Hepatic stellate cell (primary cell): ENCODE results near the gene TMEM100.
"Not testable (repeated sequence)": the region's sequence is repeated elsewhere in the genome, so short reads cannot be mapped to it uniquely, and the experiment has no call there.

Source experiments
- DNase-seq: peaks from one replicate; pipeline ENCODE4 v3.0.0; 2011; ENCODE audit warnings: low spot score

The TMEM100 gene

DNA sequence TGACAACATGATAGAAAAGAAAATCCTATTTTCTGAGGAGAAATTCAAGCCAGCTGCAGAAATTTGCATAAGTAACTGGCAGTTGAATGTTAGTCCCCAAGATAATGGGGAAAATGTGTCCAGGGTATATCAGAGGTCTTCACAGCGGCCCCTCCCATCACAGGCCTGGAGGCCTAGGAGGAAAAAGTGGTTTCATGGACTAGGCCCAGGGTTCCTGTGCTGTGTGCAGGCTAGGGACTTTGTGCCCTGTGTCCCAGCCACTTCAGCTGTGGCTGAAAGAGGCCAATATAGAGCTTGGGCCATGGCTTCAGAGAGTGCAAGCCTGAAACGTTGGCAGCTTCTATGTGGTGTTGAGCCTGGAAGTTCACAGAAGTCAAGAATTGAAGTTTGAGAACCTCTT lies 35.6 kb downstream of the TMEM100 start:
- no peak for DNase-seq

DNA sequence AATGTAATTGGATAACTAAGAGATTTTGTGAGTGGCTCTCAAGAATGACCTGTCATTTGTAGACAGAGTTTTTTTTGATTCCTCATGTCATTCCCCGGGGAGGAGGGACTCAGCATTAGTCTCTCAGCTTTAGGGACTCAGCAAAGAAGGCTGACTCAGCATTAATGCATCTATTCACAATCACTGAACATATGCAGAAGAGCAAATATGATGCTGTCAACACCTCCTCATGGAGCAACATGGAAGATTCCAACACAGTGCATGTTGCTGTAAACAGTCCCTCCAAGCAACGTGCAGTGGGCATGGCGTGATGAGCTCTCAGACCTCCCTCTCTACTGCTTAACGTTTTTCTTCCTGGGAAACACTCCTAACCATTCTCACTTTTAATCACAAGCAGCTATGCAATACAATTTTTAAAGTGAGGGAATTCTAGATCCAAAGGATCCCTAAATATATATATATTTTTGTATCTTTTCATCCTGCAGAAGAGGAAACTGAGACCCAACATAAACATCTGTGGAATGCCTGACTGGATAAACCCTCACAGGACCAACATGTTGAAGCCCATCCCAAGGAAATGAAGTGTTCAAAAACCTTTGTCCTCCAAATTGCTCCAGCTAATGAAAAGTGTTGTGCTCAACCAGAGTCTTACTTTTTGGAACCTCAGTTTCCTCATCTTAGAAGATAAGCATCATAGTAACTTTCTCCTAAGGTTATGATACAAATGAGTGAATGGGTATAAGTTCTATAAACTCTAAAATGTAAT lies 38.9 kb downstream of the TMEM100 start:
- DNase-seq = no peak

DNA sequence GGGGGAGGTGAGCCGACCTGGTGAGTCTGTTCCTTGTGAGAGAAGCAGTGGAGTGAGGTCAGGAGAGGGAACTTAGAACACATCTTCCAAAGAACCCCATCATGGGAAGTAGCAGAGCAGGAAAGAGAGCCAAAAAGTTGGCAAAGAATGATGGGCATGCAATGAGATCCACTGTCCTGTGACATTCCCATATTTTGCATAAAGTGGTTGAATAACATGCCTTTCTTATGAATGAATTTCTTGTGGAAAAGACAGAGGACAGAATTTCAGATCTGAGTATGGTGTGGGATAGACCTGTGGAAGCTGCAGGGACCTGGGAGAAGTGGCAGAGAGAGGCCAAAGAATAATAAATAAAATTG lies 41.3 kb downstream of the TMEM100 start:
- DNase-seq = no peak

DNA sequence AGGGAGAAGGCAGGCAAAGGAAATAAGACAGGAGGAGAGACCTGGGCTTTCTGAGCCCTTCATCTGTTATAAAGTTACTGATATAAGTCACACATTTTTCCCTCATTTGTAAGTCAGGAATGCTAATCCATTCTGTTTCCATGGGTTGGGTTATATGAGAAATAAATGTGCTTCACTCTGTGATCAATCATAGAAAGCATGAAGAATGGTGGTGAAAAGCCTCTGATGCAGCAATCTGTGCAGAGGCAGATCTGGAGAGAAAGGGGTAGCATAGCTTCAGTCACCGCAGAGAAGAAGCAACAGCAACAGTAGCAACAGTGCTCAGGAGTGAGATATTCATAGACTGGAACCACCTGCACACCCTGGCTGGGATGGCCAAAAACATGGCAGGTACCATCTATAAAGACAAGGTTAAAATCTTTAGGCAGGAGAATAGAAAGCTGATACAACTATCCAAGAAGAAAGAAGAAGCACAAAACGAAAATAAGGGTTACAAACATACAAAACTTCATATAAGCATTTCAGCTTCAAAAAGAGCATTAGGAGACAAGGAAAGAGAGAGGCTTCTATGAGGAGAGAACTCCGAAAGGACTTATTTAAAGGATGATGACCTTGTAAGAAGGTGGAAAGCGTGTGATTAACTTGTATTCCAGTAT lies 41.9 kb downstream of the TMEM100 start:
- DNase-seq = no peak

DNA sequence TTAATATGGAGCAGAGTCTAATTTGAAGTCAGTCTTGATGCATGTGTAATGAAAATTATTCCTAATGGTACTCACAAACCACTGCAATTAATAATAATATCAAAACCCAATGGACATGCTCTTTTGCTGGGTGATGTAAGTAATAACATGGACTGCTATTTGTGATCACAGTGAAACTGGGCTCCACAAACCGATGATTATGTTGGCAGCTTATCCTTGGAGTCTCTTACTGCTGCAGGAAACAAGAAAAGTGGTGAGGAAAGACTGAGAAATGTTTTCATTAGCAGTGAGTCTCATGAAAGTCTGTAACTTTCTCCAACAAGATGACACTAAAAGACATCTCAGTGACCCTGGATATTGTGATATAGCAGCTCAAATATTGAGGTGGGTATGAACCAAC lies 45.2 kb downstream of the TMEM100 start:
- no peak for DNase-seq

DNA sequence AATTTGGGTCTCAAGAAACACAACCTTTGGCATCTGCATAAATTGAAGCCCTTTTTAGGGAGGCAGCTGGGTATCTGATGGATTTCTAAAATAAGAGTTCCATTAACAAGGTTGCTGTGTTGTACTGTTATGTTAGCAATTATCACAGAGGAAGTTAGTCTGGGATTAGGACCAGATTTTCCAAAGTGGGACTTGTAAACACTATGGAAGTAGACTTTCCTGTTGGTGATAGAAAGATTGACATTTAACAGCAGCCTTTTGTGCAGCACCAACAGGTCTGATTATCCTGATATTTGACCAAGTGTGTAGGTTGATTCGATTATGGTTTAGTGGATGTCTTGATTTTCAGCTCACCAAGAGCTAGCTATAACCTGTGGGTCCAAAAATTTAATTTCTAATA lies 46.4 kb downstream of the TMEM100 start:
- DNase-seq = no peak

DNA sequence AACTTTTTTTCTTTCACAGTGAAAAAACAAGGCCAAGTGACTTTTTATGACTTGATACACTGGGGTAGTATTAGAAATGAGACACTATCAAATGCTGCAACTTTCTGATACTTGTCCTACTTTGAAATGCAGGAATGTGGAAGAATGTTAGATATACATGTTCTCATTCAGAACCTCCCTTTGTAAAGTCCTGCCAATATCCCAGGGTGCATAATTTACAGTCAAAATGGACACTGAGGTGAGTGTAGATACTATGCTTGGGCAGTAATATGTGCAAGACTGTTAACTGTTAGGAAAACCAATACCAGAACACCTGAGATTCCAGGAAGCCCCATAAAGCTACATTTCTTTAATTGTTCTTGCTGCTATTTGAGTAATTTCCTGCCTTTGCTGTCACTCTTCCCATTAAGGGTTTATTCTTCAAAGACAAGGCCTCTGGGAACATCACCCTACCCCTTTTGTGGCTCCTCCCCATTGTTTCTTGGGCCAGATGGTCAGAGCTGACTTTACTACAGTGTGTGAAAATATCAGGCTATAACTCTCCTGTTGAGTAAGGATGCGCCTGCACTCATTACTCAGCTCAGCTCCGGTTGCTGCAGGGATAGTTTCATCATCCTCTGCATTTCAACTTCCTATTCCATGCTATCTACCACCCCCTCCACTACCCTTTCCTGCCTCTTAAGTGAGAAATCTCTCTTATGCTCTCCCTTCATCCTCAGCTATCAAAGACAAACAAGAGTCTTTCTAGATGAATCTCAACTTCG lies 48.7 kb downstream of the TMEM100 start:
- no peak for DNase-seq

DNA sequence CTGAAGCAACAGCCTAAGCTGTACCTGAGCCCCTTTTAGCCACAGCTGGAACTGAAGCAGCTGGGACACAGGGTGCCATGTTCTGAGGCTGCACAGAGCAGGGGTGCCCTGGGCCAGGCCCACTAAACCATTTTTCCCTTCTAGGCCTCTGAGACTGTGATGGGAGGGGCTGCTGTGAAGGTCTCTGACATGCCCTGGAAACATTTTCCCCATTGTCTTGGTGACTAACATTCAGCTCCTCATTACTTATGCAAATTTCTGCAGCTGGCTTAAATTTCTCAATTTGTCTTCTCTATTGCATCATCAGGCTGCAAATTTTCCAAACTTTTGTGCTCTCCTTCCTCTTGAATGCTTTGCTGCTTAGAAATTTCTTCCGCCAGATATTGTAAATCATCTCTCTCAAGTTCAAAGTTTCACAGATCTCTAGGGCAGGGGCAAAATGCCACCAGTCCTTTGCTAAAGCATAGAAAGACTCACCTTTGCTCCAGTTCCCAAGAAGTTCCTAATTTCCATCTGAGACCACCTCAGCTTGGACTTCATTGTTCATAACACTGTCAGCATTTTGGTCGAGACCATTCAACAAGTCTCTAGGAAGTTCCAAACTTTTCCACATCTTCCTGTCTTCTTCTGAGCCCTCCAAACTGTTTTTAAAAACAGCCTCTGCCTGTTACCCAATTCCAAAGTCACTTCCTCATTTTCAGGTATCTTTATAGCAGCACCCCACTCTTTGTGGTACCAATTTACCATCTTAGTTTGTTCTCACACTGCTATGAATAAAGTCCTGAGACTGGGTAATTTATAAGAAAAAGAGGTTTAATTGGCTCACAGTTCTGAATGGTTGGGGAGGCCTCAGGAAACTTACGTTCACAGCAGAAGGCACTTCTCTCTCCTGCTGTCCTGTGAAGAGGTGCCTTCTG lies 49.8 kb downstream of the TMEM100 start:
- DNase-seq = no peak

DNA sequence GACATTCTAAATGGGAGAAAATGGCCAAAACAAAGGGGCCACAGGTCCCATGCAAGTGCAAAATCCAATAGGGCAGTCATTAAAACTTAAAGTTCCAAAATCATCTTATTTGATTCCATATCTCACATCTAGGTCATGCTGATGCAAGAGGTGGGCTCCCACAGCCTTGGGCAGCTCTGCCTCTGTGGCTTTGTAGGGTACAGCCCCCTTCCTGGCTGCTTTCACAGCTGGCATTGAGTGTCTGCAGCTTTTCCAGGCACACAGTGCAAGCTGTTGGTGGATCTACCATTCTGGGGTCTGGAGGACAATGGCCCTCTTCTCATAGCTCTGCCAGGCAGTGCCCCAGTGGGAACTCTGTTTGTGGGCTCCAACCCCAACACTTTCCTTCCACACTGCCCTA lies 50.7 kb downstream of the TMEM100 start:
- not testable (repeated sequence) for DNase-seq
